WTC11 (cell line): ENCODE measurements around the gene SPATA2L. TPM values are rescaled to one million over a fixed set of nuclear protein-coding genes. Genes with fewer than 3 reads are reported as not detected.

Source experiments
- ATAC-seq: fragments of 200-7000 bp; cut with Tn5 transposase; 2 replicates; pipeline ENCODE4 v1.10.0; 2021; ENCODE audit warnings: mild to moderate bottlenecking, moderate library complexity
- CTCF ChIA-PET: fragments of 300-600 bp; sonication (Branson Sonifier 250); formaldehyde crosslinking; loops from one replicate; lab custom pipeline; 2021; ENCODE audit warnings: antibody characterized with exemption; lab: Charles Lee
- POLR2A ChIA-PET: fragments of 350-600 bp; sonication (Branson Sonifier 250); formaldehyde crosslinking; loops from one replicate; lab custom pipeline; 2021; ENCODE audit warnings: antibody characterized with exemption; lab: Charles Lee
- DNase-seq: peaks from one replicate; pipeline ENCODE4 v3.0.0; 2021; ENCODE audit warnings: low spot score
- H3K27ac Mint-ChIP-seq: 2 replicates; pipeline ENCODE4 v1.8.0; 2021; ENCODE audit warnings: mixed read lengths
- H3K27me3 Mint-ChIP-seq: 2 replicates; pipeline ENCODE4 v1.8.0; 2021; ENCODE audit warnings: low read depth, mild to moderate bottlenecking, moderate library complexity, mixed read lengths
- H3K36me3 Mint-ChIP-seq: 2 replicates; pipeline ENCODE4 v1.8.0; 2021; ENCODE audit warnings: mixed read lengths
- H3K4me1 Mint-ChIP-seq: 2 replicates; pipeline ENCODE4 v1.8.0; 2022; ENCODE audit warnings: mixed read lengths
- H3K4me3 Mint-ChIP-seq: 2 replicates; pipeline ENCODE4 v1.8.0; 2021; ENCODE audit warnings: mild to moderate bottlenecking, moderate library complexity, mixed read lengths
- H3K9me3 Mint-ChIP-seq: 2 replicates; pipeline ENCODE4 v1.8.0; 2021; ENCODE audit warnings: mixed read lengths
- ATF1 ChIP-seq: sonication (generic); formaldehyde crosslinking; IDR thresholded peaks from 2 replicates; pipeline ENCODE4 v1.8.1; 2023; ENCODE audit warnings: mild to moderate bottlenecking, moderate library complexity, missing genetic modification reagents
- CREM ChIP-seq: sonication (generic); formaldehyde crosslinking; IDR thresholded peaks from 2 replicates; pipeline ENCODE4 v1.8.1; 2022; ENCODE audit warnings: mild to moderate bottlenecking, missing genetic modification reagents, moderate library complexity
- ELF4 ChIP-seq: sonication (generic); formaldehyde crosslinking; IDR thresholded peaks from 2 replicates; pipeline ENCODE4 v1.8.1; 2022; ENCODE audit warnings: low read depth, mild to moderate bottlenecking, moderate library complexity, missing genetic modification reagents
- ETV6 ChIP-seq: sonication (generic); formaldehyde crosslinking; IDR thresholded peaks from 2 replicates; pipeline ENCODE4 v1.8.1; 2022; ENCODE audit warnings: mild to moderate bottlenecking, missing genetic modification reagents
- FOXJ3 ChIP-seq: sonication (generic); formaldehyde crosslinking; IDR thresholded peaks from 2 replicates; pipeline ENCODE4 v1.9.0; 2021; ENCODE audit warnings: missing genetic modification reagents, mild to moderate bottlenecking, borderline replicate concordance
- IRF2 ChIP-seq: sonication (generic); formaldehyde crosslinking; IDR thresholded peaks from 2 replicates; pipeline ENCODE4 v1.8.0; 2022; ENCODE audit warnings: low read depth, missing genetic modification reagents, borderline replicate concordance
- NR3C1 ChIP-seq: sonication (generic); formaldehyde crosslinking; conservative IDR thresholded peaks from 2 replicates; pipeline ENCODE4 v1.8.1; 2023; ENCODE audit warnings: low read depth, mild to moderate bottlenecking, missing genetic modification reagents
- SMAD4 ChIP-seq: sonication (generic); formaldehyde crosslinking; IDR thresholded peaks from 2 replicates; pipeline ENCODE4 v1.8.0; 2022; ENCODE audit warnings: mild to moderate bottlenecking, missing genetic modification reagents
- TEAD1 ChIP-seq: sonication (generic); formaldehyde crosslinking; IDR thresholded peaks from 2 replicates; pipeline ENCODE4 v1.8.0; 2022; ENCODE audit warnings: mild to moderate bottlenecking, missing genetic modification reagents
- TEAD4 ChIP-seq: sonication (generic); formaldehyde crosslinking; IDR thresholded peaks from 2 replicates; pipeline ENCODE4 v1.8.0; 2022; ENCODE audit warnings: mild to moderate bottlenecking, missing genetic modification reagents
- TP53 ChIP-seq: sonication (generic); formaldehyde crosslinking; IDR thresholded peaks from 2 replicates; pipeline ENCODE4 v1.8.1; 2023; ENCODE audit warnings: mild to moderate bottlenecking, missing genetic modification reagents
- ZNF423 ChIP-seq: fragments of 250-450 bp; sonication (Bioruptor Pico); IDR thresholded peaks from 2 replicates; pipeline ENCODE4 v2.1.2; 2022; ENCODE audit warnings: mild to moderate bottlenecking, moderate library complexity
- total RNA-seq: library from RNA; stranded (reverse); gene quantifications from 3 replicates; pipeline ENCODE4 v1.2.3, GENCODE V29; 2021
- TF ChIP-seq, protein P1 (sequence below): sonication (generic); formaldehyde crosslinking; IDR thresholded peaks from 2 replicates; pipeline ENCODE4 v1.8.0; 2022; ENCODE audit warnings: mild to moderate bottlenecking, missing genetic modification reagents
- TF ChIP-seq, protein P2 (sequence below): fragments of 250-450 bp; sonication (Bioruptor Pico); IDR thresholded peaks from 2 replicates; pipeline ENCODE4 v2.1.2; 2022; ENCODE audit warnings: mild to moderate bottlenecking, moderate library complexity
- TF ChIP-seq, protein P3 (sequence below): fragments of 250-450 bp; sonication (Bioruptor Pico); IDR thresholded peaks from 2 replicates; pipeline ENCODE4 v1.8.0; 2021; ENCODE audit warnings: mild to moderate bottlenecking
- TF ChIP-seq, protein P4 (sequence below): sonication (generic); formaldehyde crosslinking; IDR thresholded peaks from 2 replicates; pipeline ENCODE4 v1.8.1; 2022; ENCODE audit warnings: mild to moderate bottlenecking, moderate library complexity, missing genetic modification reagents
- TF ChIP-seq, protein P5 (sequence below): sonication (generic); formaldehyde crosslinking; IDR thresholded peaks from 2 replicates; pipeline ENCODE4 v1.8.1; 2023; ENCODE audit warnings: mild to moderate bottlenecking, moderate library complexity, missing genetic modification reagents

SPATA2L gene
- total RNA-seq, 1 experiment from 2014 or later = 15.7 TPM

DNA sequence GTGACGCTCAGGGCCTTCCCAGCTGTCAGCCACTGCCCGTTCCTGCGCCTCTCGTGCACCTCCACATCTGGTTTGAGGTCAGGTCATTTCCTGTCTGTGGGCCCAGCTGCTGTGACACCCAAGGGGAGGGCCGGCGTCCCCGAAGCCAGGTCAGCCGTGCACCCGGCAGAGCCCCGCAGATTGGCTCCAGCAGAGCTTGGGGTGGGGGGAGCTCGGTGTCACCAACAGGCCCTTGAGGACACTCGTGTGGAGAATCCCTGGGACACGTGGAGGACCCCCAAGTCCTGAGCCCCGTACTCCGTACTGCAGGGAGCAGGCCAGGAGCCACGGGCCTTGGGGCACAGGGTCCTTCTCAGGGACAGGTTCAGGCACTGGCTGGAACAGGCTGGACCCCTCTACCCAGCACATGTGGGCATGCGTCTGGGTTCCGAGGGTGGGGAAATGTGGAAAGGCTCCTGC lies 4.8 kb downstream of the SPATA2L start:
- H3K27ac Mint-ChIP-seq = no peak overlapping the region
- ChIA-PET CTCF (interaction anchor here (1.0 to 2.5 kb wide), 2 partner anchors 9 to 96 kb away, joined by 3 to 9 read pairs; no protein-coding TSS in a partner anchor), POLR2A (interaction anchor here (1.1 kb wide), 1 partner anchor 10 kb away, joined by 3 read pairs; the partner anchor contains the start of gene CDK10)
- ATAC-seq = no peak
- TF ChIP-seq ZNF423 = no peak
- no peak for TF ChIP-seq NR3C1
- no peak for TF ChIP-seq ETV6 (CRISPR knock-in tag)
- TF ChIP-seq TEAD1 = 0 out of 2 replicates have a peak, but pooled peaks have one; percentile 23
- TF ChIP-seq, all 79 proteins: peak for 1
- H3K4me3 Mint-ChIP-seq = no peak overlapping the region
- no peaks in the 10 kb centered on the region for H3K9me3 Mint-ChIP-seq
- no peaks in the 10 kb centered on the region for H3K27me3 Mint-ChIP-seq
- peaks cover 22% of the 10 kb centered on the region for H3K36me3 Mint-ChIP-seq
- DNase-seq = no peak
- peaks cover 6% of the 10 kb centered on the region for H3K4me1 Mint-ChIP-seq

DNA sequence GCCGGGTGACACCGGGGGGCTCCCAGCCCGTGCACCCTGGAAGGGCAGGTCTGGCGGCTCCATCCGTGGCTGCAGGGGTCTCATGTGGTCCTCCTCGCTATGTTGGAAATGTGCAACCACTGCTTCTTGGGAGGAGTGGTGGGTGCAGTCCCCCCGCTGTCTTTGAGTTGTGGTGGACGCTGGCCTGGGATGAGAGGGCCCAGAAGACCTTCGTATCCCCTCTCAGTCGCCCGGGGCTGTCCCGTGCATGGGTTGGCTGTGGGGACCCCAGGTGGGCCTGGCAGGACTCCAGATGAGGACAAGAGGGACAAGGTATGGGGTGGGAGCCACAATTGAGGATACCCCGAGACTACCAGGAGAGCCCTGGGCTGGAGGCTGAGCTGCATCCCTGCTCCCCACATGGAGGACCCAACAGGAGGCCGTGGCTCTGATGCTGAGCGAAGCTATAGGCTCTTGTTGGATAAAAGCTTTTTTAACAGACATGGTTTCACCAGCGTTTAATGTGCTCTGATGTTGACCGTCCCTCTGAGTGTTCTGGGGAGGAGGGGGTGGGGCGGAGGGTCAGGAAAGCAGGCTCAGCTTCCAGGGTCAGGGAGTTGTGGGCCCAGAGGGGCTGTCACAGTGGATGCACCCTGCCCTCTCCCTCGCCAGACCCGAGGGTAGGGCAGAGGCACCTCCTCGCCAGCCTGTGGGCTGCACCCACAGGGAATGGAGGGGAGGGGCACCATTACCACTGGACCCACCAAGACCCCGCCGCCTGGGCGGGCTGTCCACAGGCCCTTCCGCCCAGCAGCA lies 5.4 kb downstream of the SPATA2L start:
- ChIA-PET CTCF (interaction anchor here (0.5 to 2.5 kb wide), 2 partner anchors 10 to 79 kb away, joined by 4 to 9 read pairs; no protein-coding TSS in a partner anchor), POLR2A (interaction anchor here (1.1 to 1.2 kb wide), 2 partner anchors 10 to 130 kb away, joined by 3 read pairs; partner anchors contain the start of gene CDK10)
- H3K9me3 Mint-ChIP-seq = no peaks in the 10 kb centered on the region
- ATAC-seq (no peak), DNase-seq (no peak)
- H3K4me3 Mint-ChIP-seq = no peak overlapping the region
- TF ChIP-seq, protein P1, sequence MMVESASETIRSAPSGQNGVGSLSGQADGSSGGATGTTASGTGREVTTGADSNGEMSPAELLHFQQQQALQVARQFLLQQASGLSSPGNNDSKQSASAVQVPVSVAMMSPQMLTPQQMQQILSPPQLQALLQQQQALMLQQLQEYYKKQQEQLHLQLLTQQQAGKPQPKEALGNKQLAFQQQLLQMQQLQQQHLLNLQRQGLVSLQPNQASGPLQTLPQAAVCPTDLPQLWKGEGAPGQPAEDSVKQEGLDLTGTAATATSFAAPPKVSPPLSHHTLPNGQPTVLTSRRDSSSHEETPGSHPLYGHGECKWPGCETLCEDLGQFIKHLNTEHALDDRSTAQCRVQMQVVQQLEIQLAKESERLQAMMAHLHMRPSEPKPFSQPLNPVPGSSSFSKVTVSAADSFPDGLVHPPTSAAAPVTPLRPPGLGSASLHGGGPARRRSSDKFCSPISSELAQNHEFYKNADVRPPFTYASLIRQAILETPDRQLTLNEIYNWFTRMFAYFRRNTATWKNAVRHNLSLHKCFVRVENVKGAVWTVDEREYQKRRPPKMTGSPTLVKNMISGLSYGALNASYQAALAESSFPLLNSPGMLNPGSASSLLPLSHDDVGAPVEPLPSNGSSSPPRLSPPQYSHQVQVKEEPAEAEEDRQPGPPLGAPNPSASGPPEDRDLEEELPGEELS (CRISPR knock-in tag) = no peak
- TF ChIP-seq, protein P2, sequence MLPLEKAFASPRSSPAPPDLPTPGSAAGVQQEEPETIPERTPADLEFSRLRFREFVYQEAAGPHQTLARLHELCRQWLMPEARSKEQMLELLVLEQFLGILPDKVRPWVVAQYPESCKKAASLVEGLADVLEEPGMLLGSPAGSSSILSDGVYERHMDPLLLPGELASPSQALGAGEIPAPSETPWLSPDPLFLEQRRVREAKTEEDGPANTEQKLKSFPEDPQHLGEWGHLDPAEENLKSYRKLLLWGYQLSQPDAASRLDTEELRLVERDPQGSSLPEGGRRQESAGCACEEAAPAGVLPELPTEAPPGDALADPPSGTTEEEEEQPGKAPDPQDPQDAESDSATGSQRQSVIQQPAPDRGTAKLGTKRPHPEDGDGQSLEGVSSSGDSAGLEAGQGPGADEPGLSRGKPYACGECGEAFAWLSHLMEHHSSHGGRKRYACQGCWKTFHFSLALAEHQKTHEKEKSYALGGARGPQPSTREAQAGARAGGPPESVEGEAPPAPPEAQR = no peak
- TF ChIP-seq, protein P3, sequence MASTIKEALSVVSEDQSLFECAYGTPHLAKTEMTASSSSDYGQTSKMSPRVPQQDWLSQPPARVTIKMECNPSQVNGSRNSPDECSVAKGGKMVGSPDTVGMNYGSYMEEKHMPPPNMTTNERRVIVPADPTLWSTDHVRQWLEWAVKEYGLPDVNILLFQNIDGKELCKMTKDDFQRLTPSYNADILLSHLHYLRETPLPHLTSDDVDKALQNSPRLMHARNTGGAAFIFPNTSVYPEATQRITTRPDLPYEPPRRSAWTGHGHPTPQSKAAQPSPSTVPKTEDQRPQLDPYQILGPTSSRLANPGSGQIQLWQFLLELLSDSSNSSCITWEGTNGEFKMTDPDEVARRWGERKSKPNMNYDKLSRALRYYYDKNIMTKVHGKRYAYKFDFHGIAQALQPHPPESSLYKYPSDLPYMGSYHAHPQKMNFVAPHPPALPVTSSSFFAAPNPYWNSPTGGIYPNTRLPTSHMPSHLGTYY (CRISPR knock-in tag) = no peak
- no peak for TF ChIP-seq TEAD4 (CRISPR knock-in tag)
- TF ChIP-seq, protein P4, sequence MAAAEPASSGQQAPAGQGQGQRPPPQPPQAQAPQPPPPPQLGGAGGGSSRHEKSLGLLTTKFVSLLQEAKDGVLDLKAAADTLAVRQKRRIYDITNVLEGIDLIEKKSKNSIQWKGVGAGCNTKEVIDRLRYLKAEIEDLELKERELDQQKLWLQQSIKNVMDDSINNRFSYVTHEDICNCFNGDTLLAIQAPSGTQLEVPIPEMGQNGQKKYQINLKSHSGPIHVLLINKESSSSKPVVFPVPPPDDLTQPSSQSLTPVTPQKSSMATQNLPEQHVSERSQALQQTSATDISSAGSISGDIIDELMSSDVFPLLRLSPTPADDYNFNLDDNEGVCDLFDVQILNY (CRISPR knock-in tag) = no peak
- no peak for TF ChIP-seq CREM (CRISPR knock-in tag)
- TF ChIP-seq, protein P5, sequence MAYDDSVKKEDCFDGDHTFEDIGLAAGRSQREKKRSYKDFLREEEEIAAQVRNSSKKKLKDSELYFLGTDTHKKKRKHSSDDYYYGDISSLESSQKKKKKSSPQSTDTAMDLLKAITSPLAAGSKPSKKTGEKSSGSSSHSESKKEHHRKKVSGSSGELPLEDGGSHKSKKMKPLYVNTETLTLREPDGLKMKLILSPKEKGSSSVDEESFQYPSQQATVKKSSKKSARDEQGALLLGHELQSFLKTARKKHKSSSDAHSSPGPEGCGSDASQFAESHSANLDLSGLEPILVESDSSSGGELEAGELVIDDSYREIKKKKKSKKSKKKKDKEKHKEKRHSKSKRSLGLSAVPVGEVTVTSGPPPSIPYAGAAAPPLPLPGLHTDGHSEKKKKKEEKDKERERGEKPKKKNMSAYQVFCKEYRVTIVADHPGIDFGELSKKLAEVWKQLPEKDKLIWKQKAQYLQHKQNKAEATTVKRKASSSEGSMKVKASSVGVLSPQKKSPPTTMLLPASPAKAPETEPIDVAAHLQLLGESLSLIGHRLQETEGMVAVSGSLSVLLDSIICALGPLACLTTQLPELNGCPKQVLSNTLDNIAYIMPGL (CRISPR knock-in tag) = no peak
- TF ChIP-seq ATF1 (CRISPR knock-in tag) = no peak
- no peak for TF ChIP-seq ZNF423
- TF ChIP-seq TEAD1 = no peak
- no peak for TF ChIP-seq FOXJ3 (CRISPR knock-in tag)
- no peak for TF ChIP-seq IRF2 (CRISPR knock-in tag)
- TF ChIP-seq SMAD4 (CRISPR knock-in tag) = no peak
- TF ChIP-seq TP53 (CRISPR knock-in tag) = no peak
- TF ChIP-seq ELF4 (CRISPR knock-in tag) = no peak
- H3K36me3 Mint-ChIP-seq = peaks cover 26% of the 10 kb centered on the region
- no peaks in the 10 kb centered on the region for H3K27me3 Mint-ChIP-seq
- no peak overlapping the region for H3K27ac Mint-ChIP-seq
- peaks cover 6% of the 10 kb centered on the region for H3K4me1 Mint-ChIP-seq
